GM18867 (cell line): ENCODE results near the gene PLAU.
"Not testable (repeated sequence)": the region's sequence is repeated elsewhere in the genome, so short reads cannot be mapped to it uniquely, and the experiment has no call there.

Experiments used
- ATAC-seq: cut with Tn5 transposase; IDR thresholded peaks from one replicate; pipeline ENCODE4 v1.9.1; 2021; ENCODE audit warnings: mild to moderate bottlenecking, moderate library complexity; ENCODE audit not compliant: unreplicated experiment

PLAU gene

GRCh38 chr10:73876566-73876965 lies 34.4 kb upstream of the PLAU start:
- ATAC-seq, result no peak

GRCh38 chr10:73876971-73877370 lies 34.0 kb upstream of the PLAU start:
- ATAC-seq, result no peak

- ATAC-seq, result no peak
Measured at GRCh38 chr10:73877533-73878160, 33.3 kb upstream of the PLAU start.

GRCh38 chr10:73878365-73878764 lies 32.6 kb upstream of the PLAU start:
- no peak for ATAC-seq

- peak; percentile 84 for ATAC-seq
Measured at GRCh38 chr10:73879296-73880173, 31.4 kb upstream of the PLAU start.

- ATAC-seq, result no peak
Measured at GRCh38 chr10:73881221-73881919, 29.6 kb upstream of the PLAU start.

- no peak for ATAC-seq
Measured at GRCh38 chr10:73884017-73884416, 26.9 kb upstream of the PLAU start.

GRCh38 chr10:73886085-73886529 lies 24.8 kb upstream of the PLAU start:
- no peak for ATAC-seq

GRCh38 chr10:73886661-73887293 lies 24.2 kb upstream of the PLAU start:
- no peak for ATAC-seq

GRCh38 chr10:73887294-73888039 lies 23.5 kb upstream of the PLAU start:
- ATAC-seq, result no peak

- ATAC-seq, result no peak
Measured at GRCh38 chr10:73888514-73888913, 22.4 kb upstream of the PLAU start.

GRCh38 chr10:73889014-73889413 lies 21.9 kb upstream of the PLAU start:
- ATAC-seq, result no peak

- not testable (repeated sequence) for ATAC-seq
Measured at GRCh38 chr10:73889416-73889815, 21.5 kb upstream of the PLAU start.

GRCh38 chr10:73890261-73890660 lies 20.7 kb upstream of the PLAU start:
- ATAC-seq, result no peak

GRCh38 chr10:73890830-73891229 lies 20.1 kb upstream of the PLAU start:
- not testable (repeated sequence) for ATAC-seq

GRCh38 chr10:73891540-73891939 lies 19.4 kb upstream of the PLAU start:
- no peak for ATAC-seq

- no peak for ATAC-seq
Measured at GRCh38 chr10:73892310-73893030, 18.5 kb upstream of the PLAU start.

- no peak for ATAC-seq
Measured at GRCh38 chr10:73893426-73893825, 17.5 kb upstream of the PLAU start.

- no peak for ATAC-seq
Measured at GRCh38 chr10:73894245-73894971, 16.5 kb upstream of the PLAU start.
